ENCODE data around the gene CPM.

DNA sequence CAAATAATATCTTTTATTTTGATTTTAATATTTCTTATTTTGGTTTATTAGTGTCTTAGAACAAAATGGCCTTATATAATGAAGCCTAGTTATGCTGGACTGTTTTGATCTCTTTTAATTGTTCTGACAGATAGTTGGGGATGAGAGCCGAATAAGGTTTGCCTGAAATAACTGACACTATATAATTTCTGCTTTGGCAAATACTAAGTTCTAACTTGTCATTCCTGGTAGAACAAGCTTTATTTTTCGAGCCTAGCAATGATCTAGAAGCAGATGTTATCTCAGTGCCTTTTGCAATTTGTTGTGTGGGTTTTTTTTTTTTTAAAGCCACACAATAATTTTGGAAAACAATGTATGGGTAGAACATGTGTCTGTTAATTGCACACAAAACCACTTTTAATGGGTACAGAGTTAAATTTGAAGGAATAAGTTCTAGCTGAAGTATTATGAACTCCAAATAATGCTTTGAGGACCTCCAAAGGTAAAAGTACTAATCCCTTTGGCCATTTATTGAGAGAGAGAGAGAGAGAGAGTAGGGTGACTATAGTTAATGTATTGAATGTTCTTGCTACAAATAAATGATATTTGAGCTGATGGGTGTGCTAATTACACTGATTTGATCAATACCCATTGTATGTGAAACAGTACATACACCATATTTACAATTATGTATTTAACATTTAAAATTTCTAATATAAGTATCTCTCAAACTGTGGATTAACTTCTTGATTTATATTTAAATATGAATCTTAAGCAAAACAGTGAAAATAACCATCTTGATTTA lies 90.0 kb downstream of the CPM start:
- TF ChIP-seq MYC (IDR thresholded peaks at IDR 0.05; ENCODE audit: insufficient read depth, insufficient read length, insufficient replicate concordance, low read length, severe bottlenecking) (no peak), MXI1 (IDR thresholded peaks at IDR 0.05; ENCODE audit: low read depth, low read length) (no peak), JUNB (IDR thresholded peaks at IDR 0.05) (no peak), ZBTB11 (CRISPR knock-in tag; IDR thresholded peaks at IDR 0.05) (no peak)
- TF ChIP-seq, protein P1, sequence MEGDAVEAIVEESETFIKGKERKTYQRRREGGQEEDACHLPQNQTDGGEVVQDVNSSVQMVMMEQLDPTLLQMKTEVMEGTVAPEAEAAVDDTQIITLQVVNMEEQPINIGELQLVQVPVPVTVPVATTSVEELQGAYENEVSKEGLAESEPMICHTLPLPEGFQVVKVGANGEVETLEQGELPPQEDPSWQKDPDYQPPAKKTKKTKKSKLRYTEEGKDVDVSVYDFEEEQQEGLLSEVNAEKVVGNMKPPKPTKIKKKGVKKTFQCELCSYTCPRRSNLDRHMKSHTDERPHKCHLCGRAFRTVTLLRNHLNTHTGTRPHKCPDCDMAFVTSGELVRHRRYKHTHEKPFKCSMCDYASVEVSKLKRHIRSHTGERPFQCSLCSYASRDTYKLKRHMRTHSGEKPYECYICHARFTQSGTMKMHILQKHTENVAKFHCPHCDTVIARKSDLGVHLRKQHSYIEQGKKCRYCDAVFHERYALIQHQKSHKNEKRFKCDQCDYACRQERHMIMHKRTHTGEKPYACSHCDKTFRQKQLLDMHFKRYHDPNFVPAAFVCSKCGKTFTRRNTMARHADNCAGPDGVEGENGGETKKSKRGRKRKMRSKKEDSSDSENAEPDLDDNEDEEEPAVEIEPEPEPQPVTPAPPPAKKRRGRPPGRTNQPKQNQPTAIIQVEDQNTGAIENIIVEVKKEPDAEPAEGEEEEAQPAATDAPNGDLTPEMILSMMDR (IDR thresholded peaks at IDR 0.05 in 2 of 3, conservative IDR thresholded peaks at IDR 0.05 in 1 of 3; ENCODE audit: control insufficient read depth in 2 of 3, extremely low read depth in 1 of 3, insufficient read depth in 1 of 3, low read depth in 3 of 3, low read length in 3 of 3), result no peak

Data from GM12878 (cell line).